ENCODE measurements around the gene SEC23A. TPM values are rescaled to one million over a fixed set of nuclear protein-coding genes. Genes with fewer than 3 reads are reported as not detected.
"Not testable (repeated sequence)": the region's sequence is repeated elsewhere in the genome, so short reads cannot be mapped to it uniquely, and the experiment has no call there.

The SEC23A gene
- total RNA-seq (100 to 1,000 TPM in 3 of 9 donors, 10 to 100 TPM in 6; 68.1 to 116 (median 89.3) TPM), polyA plus RNA-seq (10 to 100 TPM; 14.1 to 81.0 TPM)
- long read RNA-seq, donor 1, full-length matches to known transcripts = 95 of 111 reads
- long read RNA-seq, donor 1, partial matches to known transcripts = 9 of 111 reads
- long read RNA-seq, donor 1, other reads (novel, unspliced or antisense) = 7 of 111 reads
- long read RNA-seq, donor 2, full-length matches to known transcripts = 378 of 452 reads
- long read RNA-seq, donor 2, partial matches to known transcripts = 50 of 452 reads
- long read RNA-seq, donor 2, other reads (novel, unspliced or antisense) = 24 of 452 reads
- long read RNA-seq, donor 3, full-length matches to known transcripts = 172 of 200 reads
- long read RNA-seq, donor 3, partial matches to known transcripts = 22 of 200 reads
- long read RNA-seq, donor 3, other reads (novel, unspliced or antisense) = 6 of 200 reads

GRCh38 chr14:39102969-39103957 lies at the start of gene SEC23A:
Gene SEC23A, minus strand, starts transcription at chr14:39103235. Its CDS starts 7,117 bp downstream, at chr14:39096118.
- H3K9me3 ChIP-seq = no peaks in the 10 kb centered on the region
- TF ChIP-seq CTCF (IDR thresholded peaks at IDR 0.05) (peak in 3 of 12 donors; percentile 4 to 18 (median 13)), POLR2A (IDR thresholded peaks at IDR 0.05) (peak; percentile 64 to 92)
- peak within 1 kb of the TSS; percentile 89 to 99 (median 97) for H3K27ac ChIP-seq
- ATAC-seq (peak; percentile 97 to 99 (median 99)), DNase-seq (peak; percentile 93 to 95 (median 94))
- no peaks in the 10 kb centered on the region for H3K36me3 ChIP-seq
- no peaks in the 10 kb centered on the region for H3K27me3 ChIP-seq
- intact Hi-C loops (cut with DNase I) = loop anchor here in 8 of 10 donors (1.0 to 10.0 kb wide), 11 partner anchors 10 to 330 kb away; partner anchors contain the start of genes TRAPPC6B (in 4 of the 8), PNN (in 3 of the 8), FBXO33 (in 2 of the 8) and GEMIN2 (in 1 of the 8)
- 0 to 1% (median 0%) methylated on average over 35 to 58 of the region's 58 CpGs for WGBS, 4 donors
- peaks cover 2 to 54% (median 34%) of the 10 kb centered on the region in 12 donors for H3K4me1 ChIP-seq
- H3K4me3 ChIP-seq = peak within 1 kb of the TSS; percentile 69 to 99 (median 90)

- ATAC-seq = no peak
- intact Hi-C loops (cut with DNase I) = no loop called here
- peaks cover 0 to 46% (median 36%) of the 10 kb centered on the region in 9 donors for H3K36me3 ChIP-seq
Measured at GRCh38 chr14:39145266-39145966, 42.4 kb upstream of the SEC23A start.

GRCh38 chr14:39143226-39143625 lies 40.2 kb upstream of the SEC23A start:
- DNase-seq; intact Hi-C loops (cut with DNase I); H3K9me3 ChIP-seq; H3K27ac ChIP-seq; ATAC-seq; H3K4me3 ChIP-seq; H3K27me3 ChIP-seq; H3K4me1 ChIP-seq: not testable (repeated sequence)
- H3K36me3 ChIP-seq = peaks cover 0 to 45% (median 31%) of the 10 kb centered on the region in 9 donors
- WGBS, 4 donors = 69 to 81% (median 75%) methylated on average over 2 of the region's 2 CpGs

More at GRCh38 chr14:39145266-39145966, 42.4 kb upstream of the SEC23A start:
- TF ChIP-seq CTCF (IDR thresholded peaks at IDR 0.05) (no peak), POLR2A (IDR thresholded peaks at IDR 0.05) (no peak)
- DNase-seq = no peak
- no peaks in the 10 kb centered on the region for H3K4me1 ChIP-seq
- WGBS, 4 donors = 77 to 86% (median 79%) methylated on average over 7 of the region's 7 CpGs
- no peaks in the 10 kb centered on the region for H3K27me3 ChIP-seq
- H3K4me3 ChIP-seq = no peak overlapping the region
- no peak overlapping the region for H3K27ac ChIP-seq
- H3K9me3 ChIP-seq = no peaks in the 10 kb centered on the region

GRCh38 chr14:39141623-39142022 lies 38.6 kb upstream of the SEC23A start:
- H3K4me1 ChIP-seq; H3K4me3 ChIP-seq; H3K27ac ChIP-seq; ATAC-seq; intact Hi-C loops (cut with DNase I); H3K27me3 ChIP-seq; H3K9me3 ChIP-seq; DNase-seq: not testable (repeated sequence)
- peaks cover 0 to 50% (median 33%) of the 10 kb centered on the region in 9 donors for H3K36me3 ChIP-seq
- WGBS, 4 donors = 90 to 100% (median 96%) methylated on average over 1 of the region's 1 CpG

All from heart left ventricle (tissue), 16 donors.